RWPE1 (cell line): ENCODE data around the gene DNM3.
A peak's percentile ranks its signal among the peaks of the same experiment; 100 is the strongest.

Experiments
- CTCF ChIA-PET: fragments of 350-600 bp; sonication (Branson Sonifier 250); formaldehyde crosslinking; extraction: SDS; loops from one replicate; lab custom pipeline; 2021; lab: Yijun Ruan, JAX
- POLR2A ChIA-PET: fragments of 400-600 bp; formaldehyde crosslinking; extraction: SDS; loops from one replicate; lab custom pipeline; 2020; ENCODE audit warnings: antibody characterized with exemption; ENCODE audit not compliant: low non-redundant PET; lab: Yijun Ruan, JAX
- DNase-seq: peaks from one replicate; pipeline ENCODE4 v3.0.0; 2012; ENCODE audit warnings: low spot score
- H3K27ac ChIP-seq: fragments of 450-650 bp; 2 replicates; pipeline ENCODE4 v1.5.1; 2017
- CTCF ChIP-seq: fragments of 450-650 bp; conservative IDR thresholded peaks from 2 replicates; pipeline ENCODE4 v1.5.1; 2017; ENCODE audit warnings: low read depth, mild to moderate bottlenecking

The DNM3 gene

GRCh38 chr1:171833091-171833825, 8.0 kb upstream of the DNM3 start:
- no peak for TF ChIP-seq CTCF
- ChIA-PET POLR2A (no interaction called here), CTCF (interaction anchor here (0.7 kb wide), 1 partner anchor 50 kb away, joined by 3 read pairs; no protein-coding TSS in a partner anchor)
- DNase-seq: no peak
- no peak overlapping the region for H3K27ac ChIP-seq

- ChIA-PET POLR2A (no interaction called here), CTCF (no interaction called here)
- no peak overlapping the region for H3K27ac ChIP-seq
- TF ChIP-seq CTCF: no peak
- DNase-seq: no peak
Observed at GRCh38 chr1:171834821-171835220, 6.5 kb upstream of the DNM3 start.

GRCh38 chr1:171835891-171836290, 5.4 kb upstream of the DNM3 start:
- CTCF ChIA-PET: no interaction called here
- H3K27ac ChIP-seq: no peak overlapping the region
- TF ChIP-seq CTCF: no peak
- DNase-seq: no peak
- POLR2A ChIA-PET: no interaction called here

- DNase-seq: peak; percentile 13
- POLR2A ChIA-PET: interaction anchor here (1.1 kb wide), 1 partner anchor 41 kb away, joined by 4 read pairs; no protein-coding TSS in a partner anchor
Observed at GRCh38 chr1:171841931-171842761, 848 bp downstream of the DNM3 start.

GRCh38 chr1:171844381-171844780, 3.1 kb downstream of the DNM3 start:
- DNase-seq: no peak
- no peak overlapping the region for H3K27ac ChIP-seq
- no peak for TF ChIP-seq CTCF
- ChIA-PET CTCF (no interaction called here), POLR2A (no interaction called here)

More at GRCh38 chr1:171841931-171842761, 848 bp downstream of the DNM3 start:
- TF ChIP-seq CTCF: no peak
- CTCF ChIA-PET: interaction anchor here (0.8 to 1.2 kb wide), 3 partner anchors 24 to 43 kb away, joined by 3 to 5 read pairs (median 4); no protein-coding TSS in a partner anchor
- H3K27ac ChIP-seq: no peak overlapping the region

GRCh38 chr1:171845998-171846397, 4.7 kb downstream of the DNM3 start:
- DNase-seq: no peak
- H3K27ac ChIP-seq: no peak overlapping the region
- POLR2A ChIA-PET: no interaction called here
- CTCF ChIA-PET: interaction anchor here (1.2 kb wide), 1 partner anchor 22 kb away, joined by 3 read pairs; no protein-coding TSS in a partner anchor
- no peak for TF ChIP-seq CTCF
